GM21737 (cell line): ENCODE measurements around the gene LIPK.
"Not testable (repeated sequence)": the region's sequence is repeated elsewhere in the genome, so short reads cannot be mapped to it uniquely, and the experiment has no call there.

Source experiments
- ATAC-seq: cut with Tn5 transposase; IDR thresholded peaks from one replicate; pipeline ENCODE4 v1.9.1; 2021; ENCODE audit warnings: mild to moderate bottlenecking, moderate library complexity; ENCODE audit not compliant: unreplicated experiment

LIPK gene

GRCh38 chr10:88709361-88709760 is 3.3 kb downstream of the LIPK start:
- not testable (repeated sequence) for ATAC-seq

GRCh38 chr10:88715517-88715916 is 9.5 kb downstream of the LIPK start:
- no peak for ATAC-seq

GRCh38 chr10:88721392-88721791 is 15.3 kb downstream of the LIPK start:
- no peak for ATAC-seq

GRCh38 chr10:88725798-88726197 is 19.7 kb downstream of the LIPK start:
- ATAC-seq, result no peak

GRCh38 chr10:88728107-88728763 is 22.2 kb downstream of the LIPK start:
- ATAC-seq, result no peak

- ATAC-seq, result no peak
Observed at GRCh38 chr10:88730864-88731263, 24.8 kb downstream of the LIPK start.

- ATAC-seq, result no peak
Observed at GRCh38 chr10:88731296-88731695, 25.2 kb downstream of the LIPK start.

GRCh38 chr10:88733215-88733614 is 27.2 kb downstream of the LIPK start:
- no peak for ATAC-seq

GRCh38 chr10:88735661-88736060 is 29.6 kb downstream of the LIPK start:
- ATAC-seq, result no peak

- not testable (repeated sequence) for ATAC-seq
Observed at GRCh38 chr10:88741921-88742320, 35.9 kb downstream of the LIPK start.

- no peak for ATAC-seq
Observed at GRCh38 chr10:88742448-88742847, 36.4 kb downstream of the LIPK start.

- no peak for ATAC-seq
Observed at GRCh38 chr10:88744002-88744401, 38.0 kb downstream of the LIPK start.

- no peak for ATAC-seq
Observed at GRCh38 chr10:88745633-88746032, 39.6 kb downstream of the LIPK start.

GRCh38 chr10:88754287-88754686 is 48.2 kb downstream of the LIPK start:
- ATAC-seq, result no peak

GRCh38 chr10:88755753-88756152 is 49.7 kb downstream of the LIPK start:
- ATAC-seq, result peak; percentile 59

GRCh38 chr10:88756660-88757059 is 50.6 kb downstream of the LIPK start:
- ATAC-seq, result no peak

- no peak for ATAC-seq
Observed at GRCh38 chr10:88759366-88760101, 53.5 kb downstream of the LIPK start, which contains the start of gene LIPN. Gene LIPN, plus strand, starts transcription at chr10:88760020. Its CDS starts 1,386 bp downstream, at chr10:88761406.

- ATAC-seq, result no peak
Observed at GRCh38 chr10:88762906-88763305, 56.9 kb downstream of the LIPK start.

GRCh38 chr10:88763441-88763840 is 57.4 kb downstream of the LIPK start:
- ATAC-seq, result no peak

GRCh38 chr10:88764110-88764509 is 58.1 kb downstream of the LIPK start:
- ATAC-seq, result no peak

GRCh38 chr10:88765816-88766215 is 59.8 kb downstream of the LIPK start:
- ATAC-seq, result no peak

GRCh38 chr10:88769384-88769783 is 63.3 kb downstream of the LIPK start:
- ATAC-seq, result no peak
